Raji (cell line): ENCODE measurements around the gene CSNK1G2.

Source experiments
- POLR2A ChIP-seq: IDR thresholded peaks from 2 replicates; pipeline ENCODE4 v1.6.1; 2011; ENCODE audit warnings: low read depth, low read length, control low read depth; ENCODE audit not compliant: insufficient read depth

Gene CSNK1G2

DNA sequence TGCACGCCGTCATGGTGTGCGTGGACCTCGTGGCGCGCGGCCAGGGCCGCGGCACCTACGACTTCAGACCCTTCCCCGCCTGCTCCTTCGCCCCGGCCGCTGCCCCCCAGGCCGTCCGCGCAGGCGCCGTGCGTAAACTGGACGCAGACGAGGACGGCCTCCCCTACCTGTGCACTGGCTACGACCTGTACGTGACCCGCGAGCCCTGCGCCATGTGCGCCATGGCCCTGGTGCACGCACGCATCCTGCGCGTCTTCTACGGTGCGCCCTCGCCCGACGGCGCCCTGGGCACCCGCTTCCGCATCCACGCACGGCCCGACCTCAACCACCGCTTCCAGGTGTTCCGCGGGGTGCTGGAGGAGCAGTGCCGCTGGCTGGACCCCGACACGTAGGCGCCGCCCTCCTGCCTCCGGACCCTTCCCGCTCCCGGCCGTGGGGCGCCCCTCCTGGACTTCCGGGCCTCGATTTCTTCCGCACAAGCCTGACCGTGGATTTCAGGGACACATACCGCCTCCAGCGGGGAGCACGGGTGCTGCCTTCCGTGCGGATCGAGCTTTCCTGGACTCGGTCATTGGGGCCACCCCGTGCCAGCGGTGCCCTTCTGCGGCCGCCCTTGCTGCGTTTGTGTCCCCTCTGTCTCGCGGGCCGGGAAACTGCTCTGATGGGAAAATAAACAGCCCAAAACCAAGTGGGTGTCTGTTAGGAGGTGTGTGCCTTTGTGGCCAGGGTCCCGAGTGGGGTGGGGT lies 28.0 kb upstream of the CSNK1G2 start:
- no peak for TF ChIP-seq POLR2A

- no peak for TF ChIP-seq POLR2A
These were observed 27.0 kb upstream of the CSNK1G2 start for GRCh38 chr19:1913781-1914577.

DNA sequence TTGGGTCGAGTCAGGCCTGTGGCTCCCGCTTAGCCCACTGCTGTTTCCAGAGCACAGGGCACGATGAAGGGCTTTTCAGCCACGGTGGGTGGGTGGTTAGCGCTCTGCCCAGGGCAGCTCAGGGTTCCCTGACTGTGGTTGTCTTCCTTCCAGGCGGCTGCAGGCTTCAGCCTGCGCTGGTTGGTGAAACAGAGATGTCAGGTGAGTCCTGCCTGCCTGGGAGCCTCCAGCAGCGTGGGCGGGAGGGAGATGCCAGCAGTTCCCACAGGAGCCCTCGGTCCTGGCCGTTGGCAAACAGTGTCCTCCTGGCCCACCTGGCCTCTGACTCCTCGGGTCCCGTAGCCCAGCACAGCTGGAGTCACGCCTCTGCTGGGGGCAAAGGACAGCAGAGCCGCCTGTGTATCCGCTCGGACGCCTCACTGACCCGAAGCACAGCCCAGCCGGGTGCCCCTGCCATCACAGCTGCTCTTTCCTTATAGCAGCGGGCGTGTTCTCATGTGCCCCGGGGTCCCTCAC lies 26.1 kb upstream of the CSNK1G2 start:
- TF ChIP-seq POLR2A = no peak

- TF ChIP-seq POLR2A = no peak
These were observed 23.8 kb upstream of the CSNK1G2 start for GRCh38 chr19:1917146-1917545.

DNA sequence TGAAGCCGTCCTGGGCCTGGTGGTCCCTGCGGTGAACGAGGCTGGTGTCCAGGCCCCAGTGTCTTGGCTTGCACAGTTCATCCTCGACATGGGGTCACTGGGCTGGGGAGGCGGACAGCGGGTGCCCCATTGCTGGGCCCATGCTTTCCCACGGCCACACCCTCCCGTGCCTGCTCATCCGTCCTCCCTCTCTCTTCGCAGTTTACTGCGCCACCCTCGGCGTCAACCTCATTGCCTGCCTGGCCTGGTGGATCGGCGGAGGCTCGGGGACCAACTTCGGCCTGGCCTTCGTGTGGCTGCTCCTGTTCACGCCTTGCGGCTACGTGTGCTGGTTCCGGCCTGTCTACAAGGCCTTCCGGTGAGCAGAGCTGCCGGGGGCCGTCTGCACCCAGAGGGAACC lies 23.0 kb upstream of the CSNK1G2 start:
- no peak for TF ChIP-seq POLR2A

DNA sequence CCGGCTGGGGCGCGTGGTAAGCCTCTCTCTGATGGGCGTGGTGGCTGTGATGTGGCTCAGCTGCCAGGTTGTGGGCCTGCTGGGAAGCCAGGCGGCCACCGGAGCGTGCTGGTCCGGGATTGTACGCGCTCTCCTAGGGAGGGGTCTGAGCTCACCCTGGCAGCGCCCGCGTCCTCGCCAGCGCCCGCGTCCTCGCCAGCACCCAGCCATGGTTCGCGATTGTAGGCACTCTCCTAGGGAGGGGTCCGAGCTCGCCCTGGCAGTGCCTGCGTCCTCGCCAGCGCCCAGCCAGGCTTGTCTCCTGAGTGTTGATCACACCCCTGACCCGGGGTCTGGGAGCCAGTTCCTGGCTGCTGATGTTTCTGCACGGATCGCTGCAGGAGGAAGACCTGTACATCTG lies 22.0 kb upstream of the CSNK1G2 start:
- no peak for TF ChIP-seq POLR2A

GRCh38 chr19:1920644-1921043 lies 20.3 kb upstream of the CSNK1G2 start:
- no peak for TF ChIP-seq POLR2A

GRCh38 chr19:1921326-1921725 lies 19.6 kb upstream of the CSNK1G2 start:
- TF ChIP-seq POLR2A = no peak

GRCh38 chr19:1921825-1922224 lies 19.1 kb upstream of the CSNK1G2 start:
- TF ChIP-seq POLR2A = no peak

GRCh38 chr19:1922803-1923202 lies 18.2 kb upstream of the CSNK1G2 start:
- no peak for TF ChIP-seq POLR2A

- no peak for TF ChIP-seq POLR2A
These were observed 17.7 kb upstream of the CSNK1G2 start for GRCh38 chr19:1923319-1923718.

- TF ChIP-seq POLR2A = no peak
These were observed 16.5 kb upstream of the CSNK1G2 start for GRCh38 chr19:1924320-1924961.

- TF ChIP-seq POLR2A = no peak
These were observed 15.4 kb upstream of the CSNK1G2 start for GRCh38 chr19:1925544-1925943.

GRCh38 chr19:1929021-1929742 lies 11.8 kb upstream of the CSNK1G2 start:
- TF ChIP-seq POLR2A = no peak

DNA sequence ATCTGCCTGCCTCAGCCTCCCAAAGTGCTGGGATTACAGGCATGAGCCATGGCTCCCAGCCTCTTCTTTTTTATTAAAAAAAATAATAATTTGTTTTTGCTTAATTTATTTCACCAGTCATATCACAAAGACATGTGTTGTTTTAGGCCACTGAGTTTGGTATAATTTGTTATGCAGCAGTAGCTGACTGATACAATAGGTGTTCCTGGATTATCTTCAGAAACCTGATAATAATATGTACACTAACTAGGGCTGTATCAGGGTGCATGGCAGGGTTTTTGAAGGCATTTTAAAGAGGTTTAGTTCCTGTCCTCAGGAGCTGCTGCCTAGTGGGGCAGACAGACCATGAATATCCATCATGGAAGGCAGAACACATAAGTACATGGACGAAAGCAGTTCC lies 9.5 kb upstream of the CSNK1G2 start:
- TF ChIP-seq POLR2A = no peak
